HL-60 (cell line): ENCODE results near the gene KLK1.

Experiments used
- DNase-seq, 2 experiments: peaks; one replicate each; pipeline ENCODE4 v3.0.0-alpha.2; 2010 to 2020; ENCODE audit warnings: low read depth in 1 of 2, low spot score in 1 of 2
- H3K27ac ChIP-seq: fragments of 250-450 bp; sonication (Bioruptor Pico); replicated peaks from 2 replicates; pipeline ENCODE4 v1.5.1; 2020; ENCODE audit warnings: mild to moderate bottlenecking, moderate library complexity
- H3K27me3 ChIP-seq: fragments of 250-450 bp; sonication (Bioruptor Pico); 2 replicates; pipeline ENCODE4 v1.5.1; 2021; ENCODE audit warnings: mild to moderate bottlenecking, moderate library complexity; ENCODE audit not compliant: insufficient read depth, poor library complexity, severe bottlenecking
- H3K4me3 ChIP-seq: replicated peaks from 2 replicates; pipeline ENCODE4 v1.5.1; 2011; ENCODE audit warnings: mild to moderate bottlenecking, control low read depth, low read length; ENCODE audit not compliant: insufficient read depth
- GABPA ChIP-seq: IDR thresholded peaks from 2 replicates; pipeline ENCODE4 v1.6.1; 2012; ENCODE audit warnings: low read depth
- POLR2AphosphoS5 ChIP-seq: IDR thresholded peaks from 2 replicates; pipeline ENCODE4 v1.6.1; 2012; ENCODE audit warnings: low read depth
- REST ChIP-seq: IDR thresholded peaks from 2 replicates; pipeline ENCODE4 v1.6.1; 2012; ENCODE audit warnings: low read depth; ENCODE audit not compliant: insufficient replicate concordance
- SPI1 ChIP-seq: IDR thresholded peaks from 2 replicates; pipeline ENCODE4 v1.6.1; 2012; ENCODE audit warnings: low read depth, mild to moderate bottlenecking, borderline replicate concordance
- long read RNA-seq: library from polyadenylated mRNA; unstranded; transcript quantifications from one replicate; pipeline ENCODE4 v2.0.0, GENCODE V29; 2020
- TF ChIP-seq, protein P1 (sequence below): IDR thresholded peaks from one replicate; pipeline ENCODE4 v1.5.1; 2011; ENCODE audit warnings: low read length, control low read depth, inconsistent platforms; ENCODE audit not compliant: insufficient read depth

The KLK1 gene
- long read RNA-seq = 0 reads

GRCh38 chr19:50823389-50824042 lies at the start of gene KLK1:
Gene KLK1 (minus strand): TSS chr19:50823787. CDS start chr19:50823748, 39 bp downstream.
- no peak for TF ChIP-seq POLR2AphosphoS5
- no peak for TF ChIP-seq REST
- no peak for TF ChIP-seq SPI1
- TF ChIP-seq, protein P1, sequence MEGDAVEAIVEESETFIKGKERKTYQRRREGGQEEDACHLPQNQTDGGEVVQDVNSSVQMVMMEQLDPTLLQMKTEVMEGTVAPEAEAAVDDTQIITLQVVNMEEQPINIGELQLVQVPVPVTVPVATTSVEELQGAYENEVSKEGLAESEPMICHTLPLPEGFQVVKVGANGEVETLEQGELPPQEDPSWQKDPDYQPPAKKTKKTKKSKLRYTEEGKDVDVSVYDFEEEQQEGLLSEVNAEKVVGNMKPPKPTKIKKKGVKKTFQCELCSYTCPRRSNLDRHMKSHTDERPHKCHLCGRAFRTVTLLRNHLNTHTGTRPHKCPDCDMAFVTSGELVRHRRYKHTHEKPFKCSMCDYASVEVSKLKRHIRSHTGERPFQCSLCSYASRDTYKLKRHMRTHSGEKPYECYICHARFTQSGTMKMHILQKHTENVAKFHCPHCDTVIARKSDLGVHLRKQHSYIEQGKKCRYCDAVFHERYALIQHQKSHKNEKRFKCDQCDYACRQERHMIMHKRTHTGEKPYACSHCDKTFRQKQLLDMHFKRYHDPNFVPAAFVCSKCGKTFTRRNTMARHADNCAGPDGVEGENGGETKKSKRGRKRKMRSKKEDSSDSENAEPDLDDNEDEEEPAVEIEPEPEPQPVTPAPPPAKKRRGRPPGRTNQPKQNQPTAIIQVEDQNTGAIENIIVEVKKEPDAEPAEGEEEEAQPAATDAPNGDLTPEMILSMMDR = no peak
- TF ChIP-seq GABPA = no peak
- DNase-seq = no peak
- H3K27ac ChIP-seq = no peak within 1 kb of the TSS
- H3K27me3 ChIP-seq = peaks cover 26% of the 10 kb centered on the region
- no peak within 1 kb of the TSS for H3K4me3 ChIP-seq

- no peak for DNase-seq
- no peak for TF ChIP-seq GABPA
- no peak for TF ChIP-seq REST
- no peak for TF ChIP-seq SPI1
- TF ChIP-seq, protein P1 = no peak
- TF ChIP-seq POLR2AphosphoS5 = no peak
- Histone ChIP-seq H3K27me3 (peaks cover 12% of the 10 kb centered on the region), H3K4me3 (no peak within 1 kb of the TSS), H3K27ac (no peak within 1 kb of the TSS)
These were observed 49.5 kb upstream of the KLK1 start, which contains the start of gene KLK2 for GRCh38 chr19:50873056-50873455. Gene KLK2 (plus strand): TSS chr19:50873439. CDS start chr19:50873474, 35 bp downstream.

- no peak for DNase-seq
- TF ChIP-seq, protein P1 = no peak
- TF ChIP-seq REST = no peak
- Histone ChIP-seq H3K27ac (no peak overlapping the region), H3K27me3 (peaks cover 3% of the 10 kb centered on the region), H3K4me3 (no peak overlapping the region)
These were observed 47.0 kb upstream of the KLK1 start for GRCh38 chr19:50870417-50871089.
